ENCODE results near the gene PDXDC1.
"Not testable (repeated sequence)": the region's sequence is repeated elsewhere in the genome, so short reads cannot be mapped to it uniquely, and the experiment has no call there.

Gene PDXDC1

GRCh38 chr16:15140444-15141365 lies 165.9 kb downstream of the PDXDC1 start:
- not testable (repeated sequence) for DNase-seq

GRCh38 chr16:15141586-15141985 lies 166.8 kb downstream of the PDXDC1 start:
- DNase-seq: no peak

- DNase-seq: not testable (repeated sequence)
Measured at GRCh38 chr16:15142107-15142890, 167.5 kb downstream of the PDXDC1 start.

GRCh38 chr16:15142891-15143600 lies 168.2 kb downstream of the PDXDC1 start:
- not testable (repeated sequence) for DNase-seq

GRCh38 chr16:15143601-15144091 lies 168.8 kb downstream of the PDXDC1 start:
- DNase-seq: not testable (repeated sequence)

GRCh38 chr16:15144092-15144631 lies 169.3 kb downstream of the PDXDC1 start:
- not testable (repeated sequence) for DNase-seq

- DNase-seq: not testable (repeated sequence)
Measured at GRCh38 chr16:15144781-15145417, 170.1 kb downstream of the PDXDC1 start.

- DNase-seq: not testable (repeated sequence)
Measured at GRCh38 chr16:15145418-15146263, 170.8 kb downstream of the PDXDC1 start.

GRCh38 chr16:15146264-15146662 lies 171.4 kb downstream of the PDXDC1 start:
- not testable (repeated sequence) for DNase-seq

- DNase-seq: not testable (repeated sequence)
Measured at GRCh38 chr16:15148831-15149230, 174.0 kb downstream of the PDXDC1 start.

- DNase-seq: not testable (repeated sequence)
Measured at GRCh38 chr16:15149260-15149659, 174.4 kb downstream of the PDXDC1 start.

- not testable (repeated sequence) for DNase-seq
Measured at GRCh38 chr16:15154005-15154404, 179.2 kb downstream of the PDXDC1 start.

- not testable (repeated sequence) for DNase-seq
Measured at GRCh38 chr16:15154650-15155562, 180.1 kb downstream of the PDXDC1 start.

- not testable (repeated sequence) for DNase-seq
Measured at GRCh38 chr16:15157644-15158043, 182.8 kb downstream of the PDXDC1 start.

GRCh38 chr16:15159671-15160070 lies 184.8 kb downstream of the PDXDC1 start:
- not testable (repeated sequence) for DNase-seq

- DNase-seq: not testable (repeated sequence)
Measured at GRCh38 chr16:15160571-15160970, 185.7 kb downstream of the PDXDC1 start.

- not testable (repeated sequence) for DNase-seq
Measured at GRCh38 chr16:15163055-15163454, 188.2 kb downstream of the PDXDC1 start.

GRCh38 chr16:15166177-15166576 lies 191.4 kb downstream of the PDXDC1 start:
- DNase-seq: not testable (repeated sequence)

- DNase-seq: not testable (repeated sequence)
Measured at GRCh38 chr16:15168303-15168702, 193.5 kb downstream of the PDXDC1 start.

Data from NCI-H524 treated with DMSO at 0.1 percent for 48 hours (cell line).